PC-3 (cell line): ENCODE measurements around the gene VMO1. TPM values are rescaled to one million over a fixed set of nuclear protein-coding genes. Genes with fewer than 3 reads are reported as not detected.

Experiments used
- ATAC-seq: fragments of 200-7000 bp; cut with Tn5 transposase; 2 replicates; pipeline ENCODE4 v1.9.1; 2020; ENCODE audit warnings: mild to moderate bottlenecking, moderate library complexity
- BruUV-seq: library from RNA; stranded (reverse); fragments of 400-500 nt; replicated peaks from 2 replicates; lab custom pipeline; 2021; lab: Mats Ljungman, UMichigan
- CTCF ChIA-PET: fragments of 300-600 bp; sonication (Branson Sonifier 250); formaldehyde crosslinking; loops from one replicate; lab custom pipeline; 2022; ENCODE audit warnings: antibody characterized with exemption; lab: Charles Lee
- POLR2A ChIA-PET: fragments of 300-600 bp; sonication (Branson Sonifier 250); formaldehyde crosslinking; loops from one replicate; lab custom pipeline; 2022; ENCODE audit warnings: antibody characterized with exemption; ENCODE audit not compliant: unreplicated experiment; lab: Charles Lee
- DNase-seq: peaks from one replicate; pipeline ENCODE4 v3.0.0-alpha.2; 2015
- H2AFZ ChIP-seq: fragments of 300-600 bp; sonication (generic); 2 replicates; pipeline ENCODE4 v1.6.0; 2016; ENCODE audit warnings: antibody characterized with exemption, low read length
- H3F3A ChIP-seq: fragments of 300-600 bp; sonication (generic); one replicate; pipeline ENCODE4 v1.6.0; 2017; ENCODE audit warnings: antibody characterized with exemption, low read length, control low read depth, mild to moderate bottlenecking; ENCODE audit not compliant: unreplicated experiment
- H3K27ac ChIP-seq: fragments of 300-600 bp; sonication (generic); 2 replicates; pipeline ENCODE4 v1.5.1; 2016; ENCODE audit warnings: mild to moderate bottlenecking, low read length
- H3K27me3 ChIP-seq: fragments of 300-600 bp; sonication (generic); 2 replicates; pipeline ENCODE4 v1.6.1; 2016; ENCODE audit warnings: low read length, mixed read lengths
- H3K36me3 ChIP-seq: fragments of 300-600 bp; sonication (generic); 2 replicates; pipeline ENCODE4 v1.6.1; 2016; ENCODE audit warnings: low read depth, mixed run types, low read length, mixed read lengths
- H3K4me1 ChIP-seq: fragments of 300-600 bp; sonication (generic); 2 replicates; pipeline ENCODE4 v1.5.1; 2016; ENCODE audit warnings: low read length; ENCODE audit not compliant: insufficient read depth
- H3K4me2 ChIP-seq: fragments of 300-600 bp; sonication (generic); 2 replicates; pipeline ENCODE4 v1.6.0; 2016; ENCODE audit warnings: low read length
- H3K4me3 ChIP-seq: fragments of 300-600 bp; sonication (generic); 2 replicates; pipeline ENCODE4 v1.5.1; 2016; ENCODE audit warnings: mild to moderate bottlenecking, low read length, mixed read lengths
- H3K79me2 ChIP-seq: fragments of 300-600 bp; sonication (generic); 2 replicates; pipeline ENCODE4 v1.6.1; 2017; ENCODE audit warnings: low read length, mixed read lengths
- H3K9ac ChIP-seq: fragments of 300-600 bp; sonication (generic); 2 replicates; pipeline ENCODE4 v1.6.0; 2016; ENCODE audit warnings: mild to moderate bottlenecking, low read length
- H3K9me2 ChIP-seq: fragments of 300-600 bp; sonication (generic); replicated peaks from 2 replicates; pipeline ENCODE4 v1.6.1; 2016; ENCODE audit warnings: mixed run types, low read length, mixed read lengths
- H3K9me3 ChIP-seq: fragments of 300-600 bp; sonication (generic); 2 replicates; pipeline ENCODE4 v1.6.1; 2016; ENCODE audit warnings: low read length, mixed read lengths
- H4K20me1 ChIP-seq: fragments of 300-600 bp; sonication (generic); 2 replicates; pipeline ENCODE4 v1.6.1; 2016; ENCODE audit warnings: low read length, mixed read lengths
- CTCF ChIP-seq: fragments of 300-600 bp; sonication (generic); conservative IDR thresholded peaks from 2 replicates; pipeline ENCODE4 v1.5.1; 2017; ENCODE audit warnings: antibody characterized with exemption, low read depth, mild to moderate bottlenecking, low read length
- EZH2 ChIP-seq: fragments of 300-600 bp; sonication (generic); IDR thresholded peaks from one replicate; pipeline ENCODE4 v1.6.1; 2017; ENCODE audit warnings: antibody characterized with exemption, mild to moderate bottlenecking, low read length; ENCODE audit not compliant: unreplicated experiment
- EZH2phosphoT487 ChIP-seq: fragments of 300-600 bp; sonication (generic); IDR thresholded peaks from 2 replicates; pipeline ENCODE4 v1.6.1; 2018; ENCODE audit warnings: mild to moderate bottlenecking, antibody characterized with exemption, low read length, borderline replicate concordance
- intact Hi-C: fragments of 100-400 bp; cut with micrococcal nuclease; formaldehyde crosslinking; loops from 2 replicates; pipeline ENCODE4 v1.9.0; 2023
- total RNA-seq: library from RNA; depleted of rRNA; stranded (reverse); fragments of >200 nt; gene quantifications from 2 replicates; pipeline ENCODE4 v1.2.3, GENCODE V29; 2014

VMO1 gene
- total RNA-seq, 1 experiment from 2014 or later = 1.2 TPM

- H3K4me2 ChIP-seq = no peak overlapping the region
- no peaks in the 10 kb centered on the region for H3K79me2 ChIP-seq
- no TSS peak for BruUV-seq
- no peaks in the 10 kb centered on the region for H3K36me3 ChIP-seq
- DNase-seq (no peak), ATAC-seq (no peak)
- no peaks in the 10 kb centered on the region for H4K20me1 ChIP-seq
- H2AFZ ChIP-seq = no peak overlapping the region
- no peak overlapping the region for H3K27ac ChIP-seq
- no peaks in the 10 kb centered on the region for H3K9me2 ChIP-seq
- intact Hi-C loops = no loop called here
- no peak overlapping the region for H3K4me3 ChIP-seq
- no peak overlapping the region for H3K9ac ChIP-seq
- TF ChIP-seq CTCF (no peak), EZH2phosphoT487 (no peak)
- no peaks in the 10 kb centered on the region for H3F3A ChIP-seq
- H3K27me3 ChIP-seq = no peaks in the 10 kb centered on the region
- H3K9me3 ChIP-seq = no peaks in the 10 kb centered on the region
- H3K4me1 ChIP-seq = peaks cover 8% of the 10 kb centered on the region
- POLR2A ChIA-PET = no interaction called here
- CTCF ChIA-PET = no interaction called here
Measured at GRCh38 chr17:4812690-4813089, 26.5 kb upstream of the VMO1 start.

GRCh38 chr17:4811471-4811870, 25.3 kb upstream of the VMO1 start:
- no peak overlapping the region for H3K4me3 ChIP-seq
- TF ChIP-seq CTCF = no peak
- no peak for TF ChIP-seq EZH2
- TF ChIP-seq EZH2phosphoT487 = no peak
- DNase-seq (no peak), ATAC-seq (no peak)
- H3F3A ChIP-seq = no peaks in the 10 kb centered on the region
- no peak overlapping the region for H2AFZ ChIP-seq
- H3K79me2 ChIP-seq = no peaks in the 10 kb centered on the region
- no peaks in the 10 kb centered on the region for H3K36me3 ChIP-seq
- ChIA-PET CTCF (no interaction called here), POLR2A (no interaction called here)
- H3K27ac ChIP-seq = no peak overlapping the region
- BruUV-seq = no TSS peak
- H3K4me2 ChIP-seq = no peak overlapping the region
- intact Hi-C loops = no loop called here
- H3K27me3 ChIP-seq = no peaks in the 10 kb centered on the region
- no peak overlapping the region for H3K9ac ChIP-seq
- H3K4me1 ChIP-seq = peaks cover 9% of the 10 kb centered on the region
- H4K20me1 ChIP-seq = no peaks in the 10 kb centered on the region
- H3K9me3 ChIP-seq = no peaks in the 10 kb centered on the region
- no peaks in the 10 kb centered on the region for H3K9me2 ChIP-seq

GRCh38 chr17:4810696-4811290, 24.6 kb upstream of the VMO1 start:
- Histone ChIP-seq H3K79me2 (no peaks in the 10 kb centered on the region), H3K9me3 (no peaks in the 10 kb centered on the region), H3K27ac (no peak overlapping the region), H3K9me2 (no peaks in the 10 kb centered on the region), H3K36me3 (no peaks in the 10 kb centered on the region), H3F3A (no peaks in the 10 kb centered on the region), H3K4me3 (no peak overlapping the region), H2AFZ (no peak overlapping the region), H3K4me2 (no peak overlapping the region), H3K4me1 (peaks cover 9% of the 10 kb centered on the region), H3K9ac (no peak overlapping the region), H4K20me1 (no peaks in the 10 kb centered on the region), H3K27me3 (no peaks in the 10 kb centered on the region)
- CTCF ChIA-PET = no interaction called here
- ATAC-seq (no peak), DNase-seq (no peak)
- intact Hi-C loops = no loop called here
- TF ChIP-seq EZH2 (no peak), EZH2phosphoT487 (no peak), CTCF (no peak)
- POLR2A ChIA-PET = no interaction called here
- BruUV-seq = no TSS peak
